Stimulated activated naive CD8-positive, alpha-beta T cell treated with anti-CD3 and anti-CD28 coated beads, Interleukin-15, Interleukin-2, amounts not matched to agents 100 ng/mL and 50 ng/mL, for 24 hours (primary cell): ENCODE measurements around the gene SLC16A13.

Experiments used
- H3K27ac Mint-ChIP-seq: one replicate; pipeline ENCODE4 v1.8.0; 2021; ENCODE audit warnings: mild to moderate bottlenecking, mixed read lengths
- H3K27me3 Mint-ChIP-seq: one replicate; pipeline ENCODE4 v1.8.0; 2021; ENCODE audit warnings: mixed read lengths
- H3K36me3 Mint-ChIP-seq: one replicate; pipeline ENCODE4 v1.8.0; 2021; ENCODE audit warnings: low read depth, mixed read lengths
- H3K4me1 Mint-ChIP-seq: one replicate; pipeline ENCODE4 v1.8.0; 2021; ENCODE audit warnings: low read depth, mixed read lengths
- H3K4me3 Mint-ChIP-seq: one replicate; pipeline ENCODE4 v1.8.0; 2021; ENCODE audit warnings: mild to moderate bottlenecking, mixed read lengths
- H3K9me3 Mint-ChIP-seq: one replicate; pipeline ENCODE4 v1.8.0; 2021; ENCODE audit warnings: mixed read lengths

The SLC16A13 gene

GRCh38 chr17:7058831-7059447 lies 23.1 kb downstream of the SLC16A13 start:
- Mint-ChIP-seq H3K27ac (no peak overlapping the region), H3K4me3 (no peak overlapping the region), H3K9me3 (no peaks in the 10 kb centered on the region), H3K27me3 (peaks cover 13% of the 10 kb centered on the region), H3K36me3 (no peaks in the 10 kb centered on the region), H3K4me1 (peaks cover 22% of the 10 kb centered on the region)

GRCh38 chr17:7060165-7060891 lies 24.5 kb downstream of the SLC16A13 start:
- Mint-ChIP-seq H3K9me3 (no peaks in the 10 kb centered on the region), H3K4me3 (no peak overlapping the region), H3K27ac (peak overlapping the region; percentile 87), H3K27me3 (peaks cover 13% of the 10 kb centered on the region), H3K36me3 (no peaks in the 10 kb centered on the region), H3K4me1 (peaks cover 22% of the 10 kb centered on the region)

DNA sequence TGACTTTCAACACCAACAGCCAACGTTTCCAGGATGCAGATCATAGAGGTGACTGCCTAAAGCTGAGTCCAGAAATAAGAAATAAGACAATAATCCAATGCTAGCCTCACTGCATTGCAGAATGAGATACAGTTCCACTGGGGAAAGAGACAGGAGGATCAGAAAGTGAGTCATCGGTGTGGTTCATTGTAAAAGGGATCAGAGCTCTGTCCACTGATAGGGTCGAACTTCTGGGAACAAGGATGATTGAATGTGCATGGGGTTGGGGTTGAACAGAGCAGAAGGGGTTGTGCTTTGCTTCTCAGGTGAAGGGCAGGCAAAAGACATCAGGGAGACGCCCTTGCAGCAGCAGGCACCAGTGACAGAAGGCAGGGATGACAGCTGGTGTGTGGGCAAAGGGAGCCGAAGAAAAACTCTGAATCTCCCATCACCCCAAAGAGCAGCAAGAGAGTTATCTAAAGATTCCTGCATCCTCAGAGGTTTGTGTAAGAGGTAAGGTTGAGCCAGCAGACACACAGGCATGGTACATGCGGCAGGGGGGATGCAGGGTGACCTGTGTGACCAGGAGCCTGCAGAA lies 27.8 kb downstream of the SLC16A13 start:
- no peak overlapping the region for H3K27ac Mint-ChIP-seq
- no peaks in the 10 kb centered on the region for H3K36me3 Mint-ChIP-seq
- H3K9me3 Mint-ChIP-seq = peaks cover 6% of the 10 kb centered on the region
- H3K27me3 Mint-ChIP-seq = peaks cover 10% of the 10 kb centered on the region
- H3K4me1 Mint-ChIP-seq = peaks cover 21% of the 10 kb centered on the region
- H3K4me3 Mint-ChIP-seq = no peak overlapping the region

DNA sequence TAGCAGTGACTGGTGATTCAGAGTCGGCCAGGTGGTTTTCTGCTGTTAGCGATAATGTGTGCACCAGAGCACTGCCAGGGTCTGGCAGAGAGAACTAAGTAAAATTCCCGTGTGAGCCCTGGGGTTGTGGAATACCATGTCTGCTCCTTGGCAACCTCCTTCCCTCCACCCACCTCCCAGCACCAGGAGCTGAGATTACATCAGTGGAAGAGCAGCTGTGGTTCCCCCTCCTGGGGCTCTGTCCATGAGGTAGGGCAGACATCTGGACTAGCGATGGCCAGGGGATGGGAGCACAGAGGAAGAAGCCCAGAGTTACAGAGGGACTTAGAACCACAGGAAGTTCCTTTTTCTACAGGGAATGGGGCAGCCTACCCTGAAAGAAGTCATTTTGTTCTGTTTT lies 28.4 kb downstream of the SLC16A13 start:
- Mint-ChIP-seq H3K4me1 (peaks cover 15% of the 10 kb centered on the region), H3K27me3 (peaks cover 3% of the 10 kb centered on the region), H3K27ac (no peak overlapping the region), H3K4me3 (no peak overlapping the region), H3K36me3 (no peaks in the 10 kb centered on the region), H3K9me3 (peaks cover 10% of the 10 kb centered on the region)

DNA sequence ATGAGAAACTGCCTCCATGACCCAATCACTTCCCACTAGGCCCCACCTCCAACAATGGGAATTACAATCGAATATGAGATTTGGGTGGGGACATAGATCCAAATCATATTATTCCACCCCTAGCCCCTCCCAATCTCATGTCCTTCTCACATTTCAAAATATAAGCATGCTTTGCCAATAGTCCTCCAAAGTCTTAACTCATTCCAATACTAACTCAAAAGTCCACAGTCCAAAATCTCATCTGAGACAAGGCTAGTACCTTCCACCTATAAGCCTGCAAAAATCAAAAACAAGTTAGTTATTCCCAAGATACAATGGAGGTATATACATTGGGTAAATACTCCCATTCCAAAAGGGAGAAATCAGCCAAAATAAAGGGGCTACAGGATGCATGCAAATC lies 31.4 kb downstream of the SLC16A13 start:
- Mint-ChIP-seq H3K27me3 (no peaks in the 10 kb centered on the region), H3K4me3 (no peak overlapping the region), H3K27ac (no peak overlapping the region), H3K36me3 (no peaks in the 10 kb centered on the region), H3K9me3 (peaks cover 10% of the 10 kb centered on the region), H3K4me1 (no peaks in the 10 kb centered on the region)

- H3K4me1 Mint-ChIP-seq = no peaks in the 10 kb centered on the region
- no peaks in the 10 kb centered on the region for H3K27me3 Mint-ChIP-seq
- H3K27ac Mint-ChIP-seq = no peak overlapping the region
These were observed 32.5 kb downstream of the SLC16A13 start for GRCh38 chr17:7068268-7068667.

GRCh38 chr17:7070712-7071111 lies 34.9 kb downstream of the SLC16A13 start:
- Mint-ChIP-seq H3K27me3 (no peaks in the 10 kb centered on the region), H3K36me3 (no peaks in the 10 kb centered on the region), H3K4me3 (no peak overlapping the region), H3K27ac (no peak overlapping the region), H3K4me1 (no peaks in the 10 kb centered on the region), H3K9me3 (peaks cover 10% of the 10 kb centered on the region)

More at GRCh38 chr17:7068268-7068667, 32.5 kb downstream of the SLC16A13 start:
- H3K36me3 Mint-ChIP-seq = no peaks in the 10 kb centered on the region
- H3K9me3 Mint-ChIP-seq = peaks cover 10% of the 10 kb centered on the region
- H3K4me3 Mint-ChIP-seq = no peak overlapping the region

- no peaks in the 10 kb centered on the region for H3K4me1 Mint-ChIP-seq
- no peaks in the 10 kb centered on the region for H3K36me3 Mint-ChIP-seq
- no peak overlapping the region for H3K27ac Mint-ChIP-seq
- H3K9me3 Mint-ChIP-seq = peaks cover 10% of the 10 kb centered on the region
- no peaks in the 10 kb centered on the region for H3K27me3 Mint-ChIP-seq
- H3K4me3 Mint-ChIP-seq = no peak overlapping the region
These were observed 36.6 kb downstream of the SLC16A13 start for GRCh38 chr17:7072406-7072805.

- H3K9me3 Mint-ChIP-seq = no peaks in the 10 kb centered on the region
- H3K36me3 Mint-ChIP-seq = no peaks in the 10 kb centered on the region
- no peaks in the 10 kb centered on the region for H3K4me1 Mint-ChIP-seq
- no peak overlapping the region for H3K4me3 Mint-ChIP-seq
- no peak overlapping the region for H3K27ac Mint-ChIP-seq
- no peaks in the 10 kb centered on the region for H3K27me3 Mint-ChIP-seq
These were observed 39.1 kb downstream of the SLC16A13 start for GRCh38 chr17:7074931-7075330.

DNA sequence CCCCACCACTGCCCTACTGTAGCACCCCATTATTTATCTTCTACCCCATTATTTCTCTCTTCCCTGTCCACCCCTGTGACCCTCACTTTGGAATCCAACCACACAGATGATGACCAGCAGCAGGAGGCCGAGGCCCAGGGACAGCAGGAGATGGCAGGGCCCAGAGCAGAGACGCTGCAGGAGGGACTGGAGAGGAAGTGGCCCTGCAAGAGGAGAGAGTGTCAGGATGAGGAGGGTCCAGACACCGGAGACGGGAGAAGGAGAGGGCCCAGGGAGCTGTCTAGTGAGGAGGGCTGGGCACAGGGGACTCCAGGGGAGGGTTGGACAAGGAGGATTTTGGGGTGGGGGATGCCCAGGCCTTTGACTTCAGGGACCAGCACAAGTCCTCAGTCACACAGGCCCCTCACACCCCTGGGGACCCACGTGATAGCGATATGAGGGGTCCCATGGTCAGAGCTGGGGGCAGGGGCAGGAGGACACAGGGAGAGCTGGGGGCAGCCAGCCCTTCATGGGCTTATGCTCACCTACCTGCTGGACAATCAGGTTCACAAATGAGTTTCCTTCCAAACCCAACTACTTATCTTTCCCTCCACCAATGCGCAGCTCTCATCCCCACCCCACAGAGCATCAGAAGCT lies 42.2 kb downstream of the SLC16A13 start:
- no peak overlapping the region for H3K27ac Mint-ChIP-seq
- H3K4me1 Mint-ChIP-seq = peaks cover 21% of the 10 kb centered on the region
- no peaks in the 10 kb centered on the region for H3K9me3 Mint-ChIP-seq
- H3K27me3 Mint-ChIP-seq = peaks cover 4% of the 10 kb centered on the region
- H3K4me3 Mint-ChIP-seq = no peak overlapping the region
- no peaks in the 10 kb centered on the region for H3K36me3 Mint-ChIP-seq

DNA sequence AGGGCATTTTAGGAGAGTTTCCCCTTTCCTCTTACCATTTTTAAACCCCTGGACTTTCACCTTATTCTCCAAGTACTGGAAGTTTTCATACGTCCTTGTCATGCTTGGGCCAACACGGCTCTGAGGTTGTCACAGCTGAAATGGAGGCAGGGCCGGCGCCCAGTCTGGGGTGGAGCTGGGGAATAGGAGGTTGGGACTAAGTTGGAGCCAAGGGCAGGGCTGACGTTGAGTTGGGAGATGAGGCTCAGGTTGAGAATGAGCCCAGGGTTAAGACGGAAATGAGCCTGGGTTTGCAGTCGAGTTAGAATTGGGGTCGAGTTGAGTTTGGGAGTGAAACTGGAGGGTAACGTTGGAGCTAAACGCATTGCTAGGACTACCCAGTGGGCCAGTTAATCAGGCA lies 42.9 kb downstream of the SLC16A13 start:
- Mint-ChIP-seq H3K9me3 (no peaks in the 10 kb centered on the region), H3K4me3 (no peak overlapping the region), H3K27ac (no peak overlapping the region), H3K4me1 (peaks cover 25% of the 10 kb centered on the region), H3K36me3 (no peaks in the 10 kb centered on the region), H3K27me3 (peaks cover 5% of the 10 kb centered on the region)

DNA sequence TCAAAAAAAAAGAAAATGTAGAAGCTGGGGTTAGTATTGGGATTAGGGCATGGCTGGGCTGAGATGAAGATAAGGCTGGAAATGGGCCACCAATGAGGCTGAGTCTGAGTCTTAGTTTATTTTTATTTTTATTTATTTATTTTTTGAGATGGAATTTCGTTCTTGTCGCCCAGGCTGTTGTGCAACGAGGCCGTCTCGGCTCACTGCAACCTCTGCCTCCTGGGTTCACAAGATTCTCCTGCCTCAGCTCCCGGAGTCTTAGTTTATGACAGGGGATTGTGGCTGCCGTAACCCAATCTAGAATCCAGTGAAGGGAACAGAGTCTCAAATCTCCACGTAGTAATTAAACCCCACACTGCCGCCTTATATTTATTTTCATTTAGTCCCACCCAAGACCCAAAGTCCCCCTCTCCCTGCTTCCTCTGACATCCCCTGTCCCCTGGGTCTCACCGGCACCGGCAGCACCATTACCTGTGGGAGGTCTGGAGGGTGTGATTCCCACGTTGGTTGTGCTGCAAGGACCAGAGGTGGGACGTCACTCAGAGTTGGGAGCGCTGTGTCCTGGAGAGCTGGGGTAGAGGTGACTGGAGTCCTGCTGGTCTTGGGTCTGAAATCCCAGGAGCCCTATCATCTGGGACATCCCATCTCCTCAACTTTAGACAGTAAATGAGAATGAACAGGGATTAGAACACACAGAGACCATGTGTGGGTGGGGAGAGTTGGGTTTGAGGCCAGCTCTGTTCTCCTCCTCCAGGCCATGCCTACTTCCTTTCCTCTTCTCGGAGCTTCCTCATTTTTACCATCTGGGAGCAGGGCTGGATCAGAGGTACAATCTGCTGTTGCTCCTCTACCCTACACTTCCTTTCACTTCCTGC lies 44.0 kb downstream of the SLC16A13 start, which contains the start of gene CLEC10A:
CLEC10A (minus strand) TSS at position 671 of the 875 bp plus-strand sequence. CDS start 1,439 bp downstream, outside the sequence.
- Mint-ChIP-seq H3K27ac (no peak within 1 kb of the TSS), H3K27me3 (peaks cover 14% of the 10 kb centered on the region), H3K4me3 (no peak within 1 kb of the TSS), H3K9me3 (no peaks in the 10 kb centered on the region), H3K4me1 (peaks cover 34% of the 10 kb centered on the region), H3K36me3 (no peaks in the 10 kb centered on the region)

DNA sequence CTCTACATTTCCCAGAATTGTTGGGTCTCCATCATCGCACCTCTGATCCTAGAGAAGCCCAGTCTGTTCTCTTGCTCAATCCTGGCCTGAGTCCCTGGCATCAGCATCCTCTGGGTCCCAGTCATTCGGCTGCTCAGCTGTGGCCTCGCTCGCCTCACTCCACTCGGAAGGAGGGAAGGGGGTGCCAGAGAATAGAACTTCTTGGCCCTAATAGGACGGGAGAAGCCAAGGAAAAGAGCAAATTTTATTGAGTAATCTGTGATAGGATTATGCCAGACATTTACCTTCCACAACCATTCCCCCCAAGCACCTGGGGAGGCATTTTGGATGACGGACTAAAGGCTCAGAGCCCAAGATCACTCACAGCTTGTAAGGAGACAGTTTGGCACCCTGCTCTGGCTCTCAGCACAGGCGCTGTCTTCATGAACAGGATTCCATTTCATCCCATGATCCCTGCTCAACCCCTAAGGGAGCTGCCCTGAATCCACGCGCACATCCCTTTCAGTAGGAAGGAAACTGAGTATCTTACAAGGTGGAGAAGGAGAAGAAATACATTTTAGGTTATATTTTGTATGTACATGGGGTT lies 44.7 kb downstream of the SLC16A13 start:
- H3K27ac Mint-ChIP-seq = no peak overlapping the region
- peaks cover 34% of the 10 kb centered on the region for H3K4me1 Mint-ChIP-seq
- peaks cover 14% of the 10 kb centered on the region for H3K27me3 Mint-ChIP-seq
- H3K9me3 Mint-ChIP-seq = no peaks in the 10 kb centered on the region
- no peak overlapping the region for H3K4me3 Mint-ChIP-seq
- no peaks in the 10 kb centered on the region for H3K36me3 Mint-ChIP-seq
